Activated B cell treated with CpG ODN at 0.5 μM for 24 hours (primary cell): ENCODE measurements around the gene TUBB2A. TPM values are rescaled to one million over a fixed set of nuclear protein-coding genes. Genes with fewer than 3 reads are reported as not detected.
A peak's percentile ranks its signal among the peaks of the same experiment; 100 is the strongest.
"Not testable (repeated sequence)": the region's sequence is repeated elsewhere in the genome, so short reads cannot be mapped to it uniquely, and the experiment has no call there.

Experiments
- ATAC-seq: fragments of 200-7000 bp; cut with Tn5 transposase; one replicate; pipeline ENCODE4 v1.10.0; 2021; ENCODE audit warnings: low read depth, mild to moderate bottlenecking, moderate library complexity
- CTCF ChIA-PET: fragments of 350-600 bp; sonication (Branson Sonifier 250); formaldehyde crosslinking; loops from one replicate; lab custom pipeline; 2021; ENCODE audit warnings: antibody characterized with exemption; lab: Charles Lee
- POLR2A ChIA-PET: fragments of 350-600 bp; sonication (Branson Sonifier 250); formaldehyde crosslinking; loops from one replicate; lab custom pipeline; 2021; ENCODE audit warnings: antibody characterized with exemption; lab: Charles Lee
- DNase-seq: peaks from one replicate; pipeline ENCODE4 v3.0.0; 2022
- H3K27ac Mint-ChIP-seq: one replicate; pipeline ENCODE4 v1.8.0; 2020; ENCODE audit warnings: mixed read lengths
- H3K27me3 Mint-ChIP-seq: one replicate; pipeline ENCODE4 v1.8.0; 2021; ENCODE audit warnings: mixed read lengths
- H3K36me3 Mint-ChIP-seq: one replicate; pipeline ENCODE4 v1.8.0; 2021; ENCODE audit warnings: low read depth, mixed read lengths
- H3K4me1 Mint-ChIP-seq: one replicate; pipeline ENCODE4 v1.8.0; 2021; ENCODE audit warnings: mixed read lengths
- H3K4me3 Mint-ChIP-seq: one replicate; pipeline ENCODE4 v1.8.0; 2020; ENCODE audit warnings: mild to moderate bottlenecking, mixed read lengths
- H3K9me3 Mint-ChIP-seq: one replicate; pipeline ENCODE4 v1.8.0; 2020; ENCODE audit warnings: mixed read lengths
- CTCF ChIP-seq: fragments of 200-600 bp; IDR thresholded peaks from one replicate; pipeline ENCODE4 v1.8.0; 2022; ENCODE audit warnings: antibody characterized with exemption, mild to moderate bottlenecking
- intact Hi-C: fragments of 100-400 bp; cut with micrococcal nuclease; formaldehyde crosslinking; loops from one replicate; pipeline ENCODE4 v1.15.1; 2024
- total RNA-seq: library from RNA; stranded (reverse); gene quantifications from 2 replicates; pipeline ENCODE4 v1.2.3, GENCODE V29; 2022

Gene TUBB2A
- total RNA-seq, 1 donor from 2014 or later, result 3.3 TPM

- DNase-seq, result no peak
- CTCF ChIA-PET, result no interaction called here
- intact Hi-C loops, result no loop called here
Observed at GRCh38 chr6:3142536-3142935, 14.8 kb downstream of the TUBB2A start.

GRCh38 chr6:3140201-3140600, 17.1 kb downstream of the TUBB2A start:
- Mint-ChIP-seq H3K9me3 (no peaks in the 10 kb centered on the region), H3K27ac (no peak overlapping the region), H3K27me3 (no peaks in the 10 kb centered on the region), H3K4me3 (no peak overlapping the region), H3K4me1 (peaks cover 12% of the 10 kb centered on the region), H3K36me3 (peaks cover 36% of the 10 kb centered on the region)
- ATAC-seq, result no peak
- ChIA-PET POLR2A (no interaction called here), CTCF (interaction anchor here (1.4 to 1.6 kb wide), 2 partner anchors 65 to 111 kb away, joined by 3 to 5 read pairs; no protein-coding TSS in a partner anchor)
- TF ChIP-seq CTCF, result no peak
- intact Hi-C loops, result no loop called here
- DNase-seq, result no peak

More at GRCh38 chr6:3142536-3142935, 14.8 kb downstream of the TUBB2A start:
- ATAC-seq, result no peak
- no peak for TF ChIP-seq CTCF
- POLR2A ChIA-PET, result no interaction called here
- no peaks in the 10 kb centered on the region for H3K27me3 Mint-ChIP-seq
- H3K27ac Mint-ChIP-seq, result no peak overlapping the region
- peaks cover 12% of the 10 kb centered on the region for H3K4me1 Mint-ChIP-seq
- peaks cover 26% of the 10 kb centered on the region for H3K36me3 Mint-ChIP-seq
- H3K4me3 Mint-ChIP-seq, result no peak overlapping the region
- no peaks in the 10 kb centered on the region for H3K9me3 Mint-ChIP-seq

- ChIA-PET CTCF (interaction anchor here (1.0 to 1.6 kb wide), 3 partner anchors 36 to 112 kb away, joined by 3 to 5 read pairs (median 3); no protein-coding TSS in a partner anchor), POLR2A (interaction anchor here (1.0 kb wide), 1 partner anchor 21 kb away, joined by 3 read pairs; the partner anchor contains the start of gene BPHL)
- ATAC-seq (peak; percentile 79), DNase-seq (no peak)
- H3K27me3 Mint-ChIP-seq, result no peaks in the 10 kb centered on the region
- no peaks in the 10 kb centered on the region for H3K9me3 Mint-ChIP-seq
- no peak for TF ChIP-seq CTCF
- intact Hi-C loops, result no loop called here
- peak overlapping the region; percentile 2 for H3K27ac Mint-ChIP-seq
- H3K4me3 Mint-ChIP-seq, result no peak overlapping the region
- peaks cover 36% of the 10 kb centered on the region for H3K36me3 Mint-ChIP-seq
- peaks cover 12% of the 10 kb centered on the region for H3K4me1 Mint-ChIP-seq
Observed at GRCh38 chr6:3139090-3139903, 18.0 kb downstream of the TUBB2A start.

GRCh38 chr6:3138341-3138740, 19.0 kb downstream of the TUBB2A start:
- peaks cover 12% of the 10 kb centered on the region for H3K4me1 Mint-ChIP-seq
- no peak for TF ChIP-seq CTCF
- CTCF ChIA-PET, result no interaction called here
- no peaks in the 10 kb centered on the region for H3K27me3 Mint-ChIP-seq
- ATAC-seq (no peak), DNase-seq (no peak)
- POLR2A ChIA-PET, result no interaction called here
- H3K27ac Mint-ChIP-seq, result no peak overlapping the region
- H3K9me3 Mint-ChIP-seq, result no peaks in the 10 kb centered on the region
- intact Hi-C loops, result no loop called here
- no peak overlapping the region for H3K4me3 Mint-ChIP-seq
- H3K36me3 Mint-ChIP-seq, result peaks cover 35% of the 10 kb centered on the region

GRCh38 chr6:3137873-3138272, 19.5 kb downstream of the TUBB2A start:
- H3K27me3 Mint-ChIP-seq, ATAC-seq, H3K27ac Mint-ChIP-seq, H3K4me3 Mint-ChIP-seq, H3K9me3 Mint-ChIP-seq, DNase-seq, POLR2A ChIA-PET, CTCF ChIA-PET, intact Hi-C loops: not testable (repeated sequence)
- H3K36me3 Mint-ChIP-seq, result peaks cover 32% of the 10 kb centered on the region
- H3K4me1 Mint-ChIP-seq, result peaks cover 12% of the 10 kb centered on the region
